Right renal pelvis (tissue), 4 donors: ENCODE data around the gene HIGD1C. TPM values are rescaled to one million over a fixed set of nuclear protein-coding genes. Genes with fewer than 3 reads are reported as not detected.
"Not testable (repeated sequence)": the region's sequence is repeated elsewhere in the genome, so short reads cannot be mapped to it uniquely, and the experiment has no call there.

Experiments
- DNase-seq, 4 donors: peaks; one replicate each; pipeline ENCODE4 v3.0.0-alpha.2; 2013; ENCODE audit warnings: low read depth in 4 of 4, low spot score in 3 of 4, missing footprints in 1 of 4
- polyA plus RNA-seq, 4 donors: library from polyadenylated mRNA; unstranded; fragments of 120-200 nt; gene quantifications; one replicate each; pipeline ENCODE4 v1.2.1, GENCODE V29; 2013; ENCODE audit not compliant: insufficient read length in 4 of 4

HIGD1C gene
- polyA plus RNA-seq, 4 donors = 0.27 TPM; not detected in 3

- DNase-seq = no peak
These were observed 60.4 kb downstream of the HIGD1C start for GRCh38 chr12:51012570-51013236.

GRCh38 chr12:51013441-51013840 is 61.1 kb downstream of the HIGD1C start:
- no peak for DNase-seq

DNA sequence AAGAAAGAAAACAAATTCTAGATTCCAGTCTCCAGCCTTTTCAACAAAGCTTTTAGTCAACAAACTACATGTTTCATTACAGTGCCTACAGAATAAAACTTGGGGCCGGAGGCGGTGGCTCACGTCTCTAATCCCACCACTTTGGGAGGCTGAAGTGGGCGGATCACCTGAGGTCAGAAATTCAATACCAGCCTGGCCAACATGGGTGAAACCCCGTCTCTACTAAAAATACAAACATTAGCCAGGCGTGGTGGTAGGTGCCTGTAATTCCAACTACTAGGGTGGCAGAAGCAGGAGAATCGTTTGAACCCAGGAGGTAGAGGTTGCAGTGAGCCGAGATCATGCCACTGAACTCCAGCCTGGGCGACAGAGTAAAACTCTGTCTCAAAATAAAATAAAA is 62.1 kb downstream of the HIGD1C start:
- DNase-seq = not testable (repeated sequence)

- DNase-seq = no peak
These were observed 65.1 kb downstream of the HIGD1C start for GRCh38 chr12:51017452-51017851.

DNA sequence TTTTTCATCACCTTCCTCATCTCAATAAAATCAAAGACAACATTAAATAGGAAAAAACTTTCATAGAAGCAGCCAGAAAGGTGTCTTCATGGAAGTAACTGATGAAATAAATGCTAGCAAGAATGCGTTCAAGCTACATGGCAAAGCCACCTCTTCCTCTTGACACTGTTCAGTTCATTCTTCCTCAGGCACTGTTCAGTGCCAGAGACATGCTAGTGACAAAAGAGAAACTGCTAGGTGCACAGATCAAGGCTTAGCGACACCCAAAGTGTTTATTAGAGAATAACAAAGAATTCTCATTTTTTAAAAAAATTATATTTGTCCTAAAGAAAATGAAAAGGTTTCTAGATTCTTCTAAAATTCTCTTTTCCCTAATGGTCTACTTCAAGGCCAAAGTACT is 66.6 kb downstream of the HIGD1C start:
- DNase-seq = no peak

- no peak for DNase-seq
These were observed 67.6 kb downstream of the HIGD1C start for GRCh38 chr12:51019927-51020326.

Other genes starting within 250 kb of the HIGD1C start
- 10 to 100 TPM; 40.5 to 47.9 (median 44.9) TPM for gene ATF1, start 188.4 kb upstream of the HIGD1C start, polyA plus RNA-seq
- gene TMPRSS12, start 109.6 kb upstream of the HIGD1C start, polyA plus RNA-seq = under 1 TPM in 3 of 4 donors, not detected in 1; 0.04 to 0.08 (median 0.06) TPM
- 10 to 100 TPM; 43.7 to 58.6 (median 53.0) TPM for gene SLC11A2, start 73.8 kb downstream of the HIGD1C start, polyA plus RNA-seq
- 10 to 100 TPM; 85.2 to 97.8 (median 97.1) TPM for gene LETMD1, start 95.8 kb downstream of the HIGD1C start, polyA plus RNA-seq
- gene CSRNP2, start 131.1 kb downstream of the HIGD1C start, polyA plus RNA-seq = 10 to 100 TPM; 35.9 to 39.5 (median 38.5) TPM
- 10 to 100 TPM; 51.9 to 65.2 (median 62.0) TPM for gene TFCP2, start 220.6 kb downstream of the HIGD1C start, polyA plus RNA-seq